Stimulated activated naive B cell treated with anti-CD40 and anti-IgM and Interleukin-4, amounts not matched to agents 10 μg/mL and 1 μg/mL and 100 μg/mL, for 72 hours (primary cell): ENCODE results near the gene PEX26.

Experiments used
- ATAC-seq, 2 donors: fragments of 150-1000 bp; cut with Tn5 transposase; replicated peaks; 2 replicates each; pipeline ENCODE4 v1.10.0; 2021; ENCODE audit warnings: moderate library complexity in 1 of 2
- DNase-seq: peaks from one replicate; pipeline ENCODE4 v3.0.0; 2021
- H3K27ac Mint-ChIP-seq: one replicate; pipeline ENCODE4 v1.8.0; 2022; ENCODE audit warnings: mild to moderate bottlenecking, mixed read lengths
- H3K27me3 Mint-ChIP-seq, 2 donors: one replicate each; pipeline ENCODE4 v1.8.0; 2022; ENCODE audit warnings: mixed read lengths in 2 of 2
- H3K36me3 Mint-ChIP-seq, 2 donors: one replicate each; pipeline ENCODE4 v1.8.0; 2022; ENCODE audit warnings: mixed read lengths in 2 of 2, mild to moderate bottlenecking in 1 of 2
- H3K4me1 Mint-ChIP-seq, 2 donors: one replicate each; pipeline ENCODE4 v1.8.0; 2022; ENCODE audit warnings: mixed read lengths in 2 of 2, mild to moderate bottlenecking in 1 of 2
- H3K4me3 Mint-ChIP-seq, 2 donors: one replicate each; pipeline ENCODE4 v1.8.0; 2022; ENCODE audit warnings: mild to moderate bottlenecking in 2 of 2, mixed read lengths in 2 of 2, moderate library complexity in 1 of 2
- H3K9me3 Mint-ChIP-seq, 2 donors: one replicate each; pipeline ENCODE4 v1.8.0; 2022; ENCODE audit warnings: mixed read lengths in 2 of 2, mild to moderate bottlenecking in 1 of 2

Gene PEX26

GRCh38 chr22:18109410-18110193 lies 31.8 kb downstream of the PEX26 start:
- ATAC-seq (no peak), DNase-seq (no peak)
- H3K27me3 Mint-ChIP-seq: peaks cover 19 to 34% of the 10 kb centered on the region in 2 donors
- H3K27ac Mint-ChIP-seq: peak overlapping the region; percentile 2
- H3K4me1 Mint-ChIP-seq: peaks cover 38 to 69% of the 10 kb centered on the region in 2 donors
- peak overlapping the region; percentile 80 for H3K4me3 Mint-ChIP-seq
- H3K9me3 Mint-ChIP-seq: peaks cover 11 to 16% of the 10 kb centered on the region in 2 donors
- peaks cover 24 to 35% of the 10 kb centered on the region in 2 donors for H3K36me3 Mint-ChIP-seq

- peaks cover 35 to 63% of the 10 kb centered on the region in 2 donors for H3K4me1 Mint-ChIP-seq
Measured at GRCh38 chr22:18110194-18110953, 32.6 kb downstream of the PEX26 start, which contains the start of gene TUBA8. TSS of gene TUBA8 (plus strand) at chr22:18110809. CDS start at chr22:18110866, 57 bp downstream.

GRCh38 chr22:18110954-18111758 lies 33.4 kb downstream of the PEX26 start:
- peak overlapping the region; percentile 80 for H3K27ac Mint-ChIP-seq
- no peak for DNase-seq
- H3K36me3 Mint-ChIP-seq: peaks cover 9 to 22% of the 10 kb centered on the region in 2 donors
- peak overlapping the region; percentile 80 for H3K4me3 Mint-ChIP-seq
- peaks cover 33 to 60% of the 10 kb centered on the region in 2 donors for H3K4me1 Mint-ChIP-seq
- peaks cover 8% of the 10 kb centered on the region in 2 donors for H3K9me3 Mint-ChIP-seq
- H3K27me3 Mint-ChIP-seq: peaks cover 19 to 34% of the 10 kb centered on the region in 2 donors
- no peak for ATAC-seq

More at GRCh38 chr22:18110194-18110953, 32.6 kb downstream of the PEX26 start, which contains the start of gene TUBA8:
- H3K27me3 Mint-ChIP-seq: peaks cover 19 to 34% of the 10 kb centered on the region in 2 donors
- ATAC-seq (peak; percentile 53 to 60), DNase-seq (no peak)
- H3K9me3 Mint-ChIP-seq: peaks cover 11 to 13% of the 10 kb centered on the region in 2 donors
- H3K27ac Mint-ChIP-seq: peak within 1 kb of the TSS; percentile 81
- H3K4me3 Mint-ChIP-seq: peak within 1 kb of the TSS; percentile 80
- H3K36me3 Mint-ChIP-seq: peaks cover 16 to 29% of the 10 kb centered on the region in 2 donors

GRCh38 chr22:18111759-18112330 lies 34.1 kb downstream of the PEX26 start:
- peak overlapping the region in 1 of 2 donors; percentile 80 for H3K4me3 Mint-ChIP-seq
- H3K4me1 Mint-ChIP-seq: peaks cover 33 to 56% of the 10 kb centered on the region in 2 donors

DNA sequence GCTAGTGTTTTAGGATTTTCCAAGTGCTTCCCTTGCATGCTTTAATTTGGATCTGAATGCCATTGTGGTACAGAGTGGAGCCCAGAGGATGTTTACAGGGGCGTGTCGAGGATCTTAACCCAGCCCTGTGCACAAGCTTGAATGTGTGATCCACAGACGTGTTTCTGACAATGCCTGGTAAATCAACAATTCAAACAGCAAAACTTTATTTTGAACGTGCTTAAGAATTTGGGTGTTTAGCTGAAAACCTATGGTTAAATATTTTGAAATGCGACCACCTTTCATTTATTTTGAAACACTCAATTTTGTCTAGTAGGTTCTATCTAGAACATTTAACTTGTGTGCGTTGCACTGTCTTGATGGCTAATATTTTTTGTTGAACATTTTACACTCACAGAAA lies 34.6 kb downstream of the PEX26 start:
- H3K4me1 Mint-ChIP-seq: peaks cover 30 to 50% of the 10 kb centered on the region in 2 donors
- H3K4me3 Mint-ChIP-seq: no peak overlapping the region
- H3K27ac Mint-ChIP-seq: no peak overlapping the region
- peaks cover 0 to 4% of the 10 kb centered on the region in 2 donors for H3K9me3 Mint-ChIP-seq
- ATAC-seq (no peak), DNase-seq (no peak)
- H3K27me3 Mint-ChIP-seq: peaks cover 19 to 34% of the 10 kb centered on the region in 2 donors
- H3K36me3 Mint-ChIP-seq: peaks cover 7 to 13% of the 10 kb centered on the region in 2 donors

More at GRCh38 chr22:18111759-18112330, 34.1 kb downstream of the PEX26 start:
- Mint-ChIP-seq H3K27me3 (peaks cover 19 to 34% of the 10 kb centered on the region in 2 donors), H3K27ac (no peak overlapping the region), H3K9me3 (peaks cover 4 to 8% of the 10 kb centered on the region in 2 donors), H3K36me3 (peaks cover 9 to 19% of the 10 kb centered on the region in 2 donors)
- no peak for DNase-seq
- no peak for ATAC-seq

DNA sequence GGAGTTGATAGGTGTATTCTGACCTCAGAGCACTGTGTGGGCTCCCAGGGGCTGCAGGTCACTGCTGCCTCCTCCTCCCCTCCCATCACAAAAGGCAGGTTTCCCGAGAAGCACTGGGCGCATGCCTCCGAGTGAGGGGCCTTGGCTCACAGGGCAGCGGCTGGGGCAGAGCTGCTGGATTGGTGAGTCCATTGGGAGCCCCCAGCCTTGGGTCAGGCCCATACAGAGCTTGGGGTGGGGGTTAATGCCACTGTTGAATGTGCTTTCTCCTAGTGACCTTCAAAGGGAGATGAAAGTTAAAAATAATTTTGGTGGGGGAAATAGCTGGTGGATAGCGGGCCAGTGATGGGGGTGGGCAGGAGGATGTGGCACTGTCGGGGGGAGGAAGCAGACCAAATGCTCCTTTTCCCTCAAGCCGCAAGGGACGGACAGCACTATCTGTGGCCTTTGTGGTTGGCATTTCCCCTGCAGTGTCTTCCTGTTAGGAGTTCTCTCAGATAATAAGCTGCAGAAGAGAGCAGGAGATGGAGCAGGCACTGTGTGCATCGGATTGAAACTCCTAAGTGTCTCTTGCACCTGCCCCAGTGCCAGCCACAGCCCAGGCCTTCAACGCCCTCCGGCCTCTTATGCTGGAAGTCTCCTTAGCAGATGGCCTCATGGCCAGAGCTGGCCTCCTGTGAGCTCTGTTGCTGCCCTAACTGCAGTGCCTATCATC lies 36.0 kb downstream of the PEX26 start:
- peaks cover 0 to 13% of the 10 kb centered on the region in 2 donors for H3K36me3 Mint-ChIP-seq
- peaks cover 19 to 40% of the 10 kb centered on the region in 2 donors for H3K27me3 Mint-ChIP-seq
- peaks cover 0 to 4% of the 10 kb centered on the region in 2 donors for H3K9me3 Mint-ChIP-seq
- H3K4me3 Mint-ChIP-seq: peak overlapping the region; percentile 53 to 57
- peaks cover 30 to 55% of the 10 kb centered on the region in 2 donors for H3K4me1 Mint-ChIP-seq
- ATAC-seq (peak; percentile 23 to 35), DNase-seq (no peak)
- H3K27ac Mint-ChIP-seq: peak overlapping the region; percentile 32

DNA sequence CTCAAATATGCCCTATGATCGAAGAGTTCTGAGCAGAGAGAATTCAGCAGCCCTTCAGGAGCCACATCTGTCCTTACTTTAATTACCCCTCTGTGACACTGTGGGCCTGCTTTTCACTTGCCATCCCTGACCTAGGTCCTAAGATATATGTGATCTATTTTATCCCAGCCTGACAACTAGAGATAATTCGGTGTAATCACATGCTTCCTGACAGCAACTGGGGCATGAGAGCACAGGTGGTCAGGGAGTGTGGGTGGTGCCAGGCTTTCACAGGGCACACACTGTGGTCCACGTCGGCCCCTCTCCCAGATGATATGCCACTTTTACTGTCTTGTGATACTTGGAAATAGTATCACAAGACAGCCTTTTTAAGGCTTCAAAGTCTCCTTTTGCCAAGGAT lies 36.7 kb downstream of the PEX26 start:
- Mint-ChIP-seq H3K27me3 (peaks cover 18 to 41% of the 10 kb centered on the region in 2 donors), H3K36me3 (peaks cover 0 to 11% of the 10 kb centered on the region in 2 donors), H3K4me1 (peaks cover 33 to 60% of the 10 kb centered on the region in 2 donors), H3K4me3 (peak overlapping the region in 1 of 2 donors; percentile 57), H3K27ac (peak overlapping the region; percentile 32), H3K9me3 (peaks cover 0 to 3% of the 10 kb centered on the region in 2 donors)
- DNase-seq (no peak), ATAC-seq (peak in 1 of 2 donors; percentile 20)

GRCh38 chr22:18114976-18115652 lies 37.3 kb downstream of the PEX26 start:
- Mint-ChIP-seq H3K27me3 (peaks cover 11 to 35% of the 10 kb centered on the region in 2 donors), H3K27ac (no peak overlapping the region), H3K36me3 (peaks cover 0 to 5% of the 10 kb centered on the region in 2 donors), H3K4me3 (no peak overlapping the region), H3K4me1 (peaks cover 31 to 60% of the 10 kb centered on the region in 2 donors), H3K9me3 (no peaks in the 10 kb centered on the region)
- DNase-seq (no peak), ATAC-seq (no peak)

GRCh38 chr22:18115906-18116371 lies 38.1 kb downstream of the PEX26 start:
- no peak for DNase-seq
- peak overlapping the region; percentile 65 for H3K27ac Mint-ChIP-seq
- peaks cover 0 to 4% of the 10 kb centered on the region in 2 donors for H3K36me3 Mint-ChIP-seq
- H3K4me1 Mint-ChIP-seq: peaks cover 30 to 55% of the 10 kb centered on the region in 2 donors
- H3K4me3 Mint-ChIP-seq: no peak overlapping the region
- no peak for ATAC-seq
- no peaks in the 10 kb centered on the region for H3K9me3 Mint-ChIP-seq
- H3K27me3 Mint-ChIP-seq: peaks cover 6 to 28% of the 10 kb centered on the region in 2 donors

GRCh38 chr22:18116634-18117033 lies 38.8 kb downstream of the PEX26 start:
- Mint-ChIP-seq H3K4me1 (peaks cover 29 to 48% of the 10 kb centered on the region in 2 donors), H3K9me3 (no peaks in the 10 kb centered on the region), H3K27ac (no peak overlapping the region), H3K4me3 (no peak overlapping the region), H3K27me3 (peaks cover 0 to 21% of the 10 kb centered on the region in 2 donors), H3K36me3 (peaks cover 0 to 3% of the 10 kb centered on the region in 2 donors)
- no peak for ATAC-seq
- no peak for DNase-seq

DNA sequence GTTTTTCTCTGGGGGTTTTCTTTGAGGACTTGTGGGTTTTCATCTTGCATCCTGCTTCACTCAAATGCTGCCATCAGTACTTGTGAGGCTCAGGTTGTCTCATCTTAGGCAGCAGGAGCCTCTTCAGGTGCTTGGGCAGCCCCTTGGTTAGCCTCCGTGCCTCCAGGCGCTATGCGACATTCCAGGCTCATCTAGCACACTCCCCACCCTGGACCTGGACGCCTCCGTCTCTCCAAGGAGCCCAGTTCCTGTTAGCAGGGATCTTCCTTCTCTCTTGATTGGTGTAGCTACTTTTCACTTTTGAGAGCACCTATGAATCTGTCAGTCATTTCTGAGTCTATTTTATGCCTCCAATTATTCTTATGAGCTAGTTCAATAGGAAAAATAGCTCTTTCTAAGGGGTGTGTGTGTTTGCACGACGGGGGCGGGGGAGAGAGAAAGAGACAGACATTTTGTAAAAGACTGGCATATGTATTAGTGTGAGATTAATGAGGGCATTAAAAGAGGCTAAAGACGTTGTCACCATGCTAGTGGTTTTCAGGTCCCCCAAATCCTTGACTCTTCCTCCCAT lies 40.6 kb downstream of the PEX26 start:
- ATAC-seq (no peak), DNase-seq (no peak)
- H3K27ac Mint-ChIP-seq: no peak overlapping the region
- no peak overlapping the region for H3K4me3 Mint-ChIP-seq
- H3K36me3 Mint-ChIP-seq: peaks cover 0 to 3% of the 10 kb centered on the region in 2 donors
- peaks cover 28 to 38% of the 10 kb centered on the region in 2 donors for H3K4me1 Mint-ChIP-seq
- peaks cover 0 to 20% of the 10 kb centered on the region in 2 donors for H3K27me3 Mint-ChIP-seq
- H3K9me3 Mint-ChIP-seq: no peaks in the 10 kb centered on the region
